Transverse colon (tissue), 4 donors: ENCODE measurements around the gene MCF2L2. TPM values are rescaled to one million over a fixed set of nuclear protein-coding genes. Genes with fewer than 3 reads are reported as not detected.
A peak's percentile ranks its signal among the peaks of the same experiment; 100 is the strongest.

ENCODE experiments used
- DNase-seq: peaks from one replicate; pipeline ENCODE4 v3.0.0-alpha.2; 2019
- H3K27ac ChIP-seq, 4 donors: fragments of 200-600 bp; sonication (generic); 2 replicates each; pipeline ENCODE4 v1.5.1; 2016 to 2018; ENCODE audit warnings: inconsistent platforms in 4 of 4
- H3K27me3 ChIP-seq: fragments of 200-600 bp; sonication (generic); 2 replicates; pipeline ENCODE4 v1.5.1; 2017; ENCODE audit warnings: inconsistent platforms
- H3K36me3 ChIP-seq, 4 donors: fragments of 200-600 bp; sonication (generic); 2 replicates each; pipeline ENCODE4 v1.5.1; 2017 to 2019; ENCODE audit warnings: inconsistent platforms in 4 of 4
- H3K4me1 ChIP-seq, 4 donors: fragments of 200-600 bp; sonication (generic); 2 replicates each; pipeline ENCODE4 v1.5.1; 2017 to 2020; ENCODE audit warnings: inconsistent platforms in 4 of 4
- H3K4me3 ChIP-seq, 4 donors: fragments of 200-600 bp; sonication (generic); 1 replicate in 1 of 4; 2 replicates in 3 of 4; pipeline versions ENCODE4 v1.5.1 to v1.6.1; 2017 to 2019; ENCODE audit warnings: inconsistent platforms in 4 of 4
- H3K9me3 ChIP-seq, 2 donors: fragments of 200-600 bp; sonication (generic); 2 replicates each; pipeline ENCODE4 v1.5.1; 2017 to 2019; ENCODE audit warnings: inconsistent platforms in 2 of 2
- CTCF ChIP-seq, 5 experiments: fragments of 200-600 bp in 3 of 5; fragments of 450-650 bp in 2 of 5; sonication (generic) in 3 of 5; IDR thresholded peaks; 1 replicate in 2 of 5; 2 replicates in 3 of 5; pipeline ENCODE4 v1.5.1; 2016 to 2017; ENCODE audit warnings: antibody characterized with exemption in 5 of 5, inconsistent platforms in 3 of 5, mild to moderate bottlenecking in 2 of 5, moderate library complexity in 1 of 5
- EP300 ChIP-seq: sonication (generic); formaldehyde crosslinking; IDR thresholded peaks from one replicate; pipeline ENCODE4 v1.6.1; 2017; ENCODE audit warnings: antibody characterized with exemption, low read depth
- POLR2A ChIP-seq: fragments of 450-650 bp; IDR thresholded peaks from one replicate; pipeline ENCODE4 v1.6.1; 2016; ENCODE audit warnings: antibody characterized with exemption, mild to moderate bottlenecking, moderate library complexity
- POLR2AphosphoS5 ChIP-seq, 3 donors: sonication (generic); formaldehyde crosslinking; IDR thresholded peaks; one replicate each; pipeline ENCODE4 v1.6.1; 2016; ENCODE audit warnings: antibody characterized with exemption in 3 of 3
- WGBS, 2 donors: methylation state at CpG; one replicate each; pipeline ENCODE4 v1.1.5; 2018; ENCODE audit warnings: low coverage in 1 of 2; 5-methylcytosine and 5-hydroxymethylcytosine counted together
- in situ Hi-C, 4 donors: fragments of 200-750 bp; cut with MboI; loops; one replicate each; pipeline versions ENCODE4 v1.15.0 to v1.15.1; 2017; ENCODE audit warnings: low sequenced_read_pairs in 3 of 4, low pct_ligation_motif_present in 1 of 4, low pct_unique_long_range_greater_than_20kb in 1 of 4
- intact Hi-C: fragments of 100-400 bp; cut with DNase I; formaldehyde crosslinking; loops from one replicate; pipeline ENCODE4 v1.15.1; 2023; ENCODE audit warnings: low total_unique reads
- total RNA-seq, 4 donors: library from RNA; depleted of rRNA; stranded (reverse); fragments of >200 nt; gene quantifications; one replicate each; pipeline ENCODE4 v1.1.0, GENCODE V29; 2016

MCF2L2 gene
- total RNA-seq, 4 donors from 2014 or later = 0.20 to 3.7 (median 2.0) TPM

GRCh38 chr3:183312433-183312832, 116.0 kb downstream of the MCF2L2 start:
- Histone ChIP-seq H3K4me3 (no peak overlapping the region), H3K4me1 (peaks cover 4 to 36% (median 21%) of the 10 kb centered on the region in 4 donors), H3K27me3 (no peaks in the 10 kb centered on the region), H3K9me3 (no peaks in the 10 kb centered on the region), H3K27ac (no peak overlapping the region), H3K36me3 (no peaks in the 10 kb centered on the region)
- DNase-seq = no peak
- 79% methylated on average over 2 of the region's 2 CpGs; no CpG with 5 or more reads in 1 of the 2 donors for WGBS, 2 donors
- no peak for TF ChIP-seq CTCF (IDR thresholded peaks at IDR 0.05)
- TF ChIP-seq POLR2AphosphoS5 (IDR thresholded peaks at IDR 0.05) = no peak
- TF ChIP-seq POLR2A = no peak
- TF ChIP-seq EP300 = no peak
- in situ Hi-C loops (no loop called here), intact Hi-C loops (no loop called here)

GRCh38 chr3:183310936-183311335, 117.5 kb downstream of the MCF2L2 start:
- no peak overlapping the region for H3K4me3 ChIP-seq
- no peak overlapping the region for H3K27ac ChIP-seq
- intact Hi-C loops = no loop called here
- in situ Hi-C loops = no loop called here
- 96 to 100% methylated on average over 2 to 3 of the region's 3 CpGs for WGBS, 2 donors
- H3K9me3 ChIP-seq = no peaks in the 10 kb centered on the region
- TF ChIP-seq CTCF (IDR thresholded peaks at IDR 0.05) (no peak), POLR2AphosphoS5 (IDR thresholded peaks at IDR 0.05) (no peak), POLR2A (no peak), EP300 (no peak)
- no peak for DNase-seq
- H3K27me3 ChIP-seq = no peaks in the 10 kb centered on the region
- H3K36me3 ChIP-seq = no peaks in the 10 kb centered on the region
- H3K4me1 ChIP-seq = peaks cover 12 to 47% (median 28%) of the 10 kb centered on the region in 4 donors

- intact Hi-C loops (no loop called here), in situ Hi-C loops (no loop called here)
- Histone ChIP-seq H3K4me3 (no peak overlapping the region), H3K9me3 (no peaks in the 10 kb centered on the region), H3K27ac (peak overlapping the region; percentile 26 to 86 (median 78)), H3K36me3 (no peaks in the 10 kb centered on the region), H3K27me3 (no peaks in the 10 kb centered on the region), H3K4me1 (peaks cover 12 to 38% (median 24%) of the 10 kb centered on the region in 4 donors)
- TF ChIP-seq POLR2A = peak; percentile 24
- TF ChIP-seq EP300 = no peak
- TF ChIP-seq POLR2AphosphoS5 (IDR thresholded peaks at IDR 0.05) = peak in 2 of 3 donors; percentile 20 to 59
- 31% methylated on average over 5 of the region's 5 CpGs; no CpG with 5 or more reads in 1 of the 2 donors for WGBS, 2 donors
- DNase-seq = peak; percentile 76
Measured at GRCh38 chr3:183309276-183309675, 119.1 kb downstream of the MCF2L2 start.

GRCh38 chr3:183308751-183309150, 119.7 kb downstream of the MCF2L2 start:
- H3K27ac ChIP-seq = peak overlapping the region; percentile 74 to 86 (median 83)
- in situ Hi-C loops (no loop called here), intact Hi-C loops (no loop called here)
- DNase-seq = no peak
- no peak for TF ChIP-seq CTCF (IDR thresholded peaks at IDR 0.05)
- TF ChIP-seq POLR2A = no peak
- no peak for TF ChIP-seq POLR2AphosphoS5 (IDR thresholded peaks at IDR 0.05)
- TF ChIP-seq EP300 = no peak
- peaks cover 12 to 42% (median 24%) of the 10 kb centered on the region in 4 donors for H3K4me1 ChIP-seq
- H3K36me3 ChIP-seq = no peaks in the 10 kb centered on the region
- no peaks in the 10 kb centered on the region for H3K9me3 ChIP-seq
- no peaks in the 10 kb centered on the region for H3K27me3 ChIP-seq
- no peak overlapping the region for H3K4me3 ChIP-seq
- WGBS, 2 donors = 82 to 88% methylated on average over 5 of the region's 5 CpGs

GRCh38 chr3:183307749-183308148, 120.7 kb downstream of the MCF2L2 start:
- WGBS, 2 donors = 44% methylated on average over 2 of the region's 2 CpGs; no CpG with 5 or more reads in 1 of the 2 donors
- peaks cover 12 to 48% (median 24%) of the 10 kb centered on the region in 4 donors for H3K4me1 ChIP-seq

More at GRCh38 chr3:183307749-183308148, 120.7 kb downstream of the MCF2L2 start:
- H3K9me3 ChIP-seq = no peaks in the 10 kb centered on the region
- H3K4me3 ChIP-seq = peak overlapping the region in 1 of 4 donors; percentile 1
- intact Hi-C loops = no loop called here
- peak overlapping the region; percentile 74 to 86 (median 83) for H3K27ac ChIP-seq
- in situ Hi-C loops = no loop called here
- TF ChIP-seq CTCF (IDR thresholded peaks at IDR 0.05) = no peak
- TF ChIP-seq POLR2AphosphoS5 (IDR thresholded peaks at IDR 0.05) = peak in 2 of 3 donors; percentile 12 to 49
- peak; percentile 60 for DNase-seq
- no peaks in the 10 kb centered on the region for H3K27me3 ChIP-seq
- no peaks in the 10 kb centered on the region for H3K36me3 ChIP-seq
